Adipocyte (in vitro differentiated cells): Measurements from ENCODE around the gene TENM3.

Experiments
- DNase-seq: peaks from one replicate; pipeline ENCODE4 v3.0.0-alpha.2; 2015; ENCODE audit warnings: low read depth
- H3K27me3 ChIP-seq: replicated peaks from 2 replicates; pipeline ENCODE4 v1.7.0; 2013; ENCODE audit warnings: mild to moderate bottlenecking, low read length, moderate library complexity; ENCODE audit not compliant: control insufficient read depth, insufficient read depth
- H3K36me3 ChIP-seq: 2 replicates; pipeline ENCODE4 v1.7.0; 2013; ENCODE audit warnings: low read length, mild to moderate bottlenecking, moderate library complexity; ENCODE audit not compliant: control insufficient read depth, insufficient read depth, severe bottlenecking
- H3K4me1 ChIP-seq: 2 replicates; pipeline ENCODE4 v1.7.0; 2013; ENCODE audit warnings: mild to moderate bottlenecking, low read length, moderate library complexity; ENCODE audit not compliant: control insufficient read depth, insufficient read depth
- H3K4me3 ChIP-seq: 2 replicates; pipeline ENCODE4 v1.7.0; 2013; ENCODE audit warnings: mild to moderate bottlenecking, low read length, moderate library complexity
- H3K9ac ChIP-seq: 2 replicates; pipeline ENCODE4 v1.7.0; 2013; ENCODE audit warnings: mild to moderate bottlenecking, low read length, moderate library complexity
- H3K9me3 ChIP-seq: 2 replicates; pipeline ENCODE4 v1.7.0; 2013; ENCODE audit warnings: mild to moderate bottlenecking, low read length, moderate library complexity; ENCODE audit not compliant: control insufficient read depth

The TENM3 gene

GRCh38 chr4:182716192-182716591 lies 473.0 kb downstream of the TENM3 start:
- peaks cover 29% of the 10 kb centered on the region for H3K36me3 ChIP-seq
- DNase-seq, result no peak
- H3K9ac ChIP-seq, result no peak overlapping the region
- no peaks in the 10 kb centered on the region for H3K27me3 ChIP-seq
- no peak overlapping the region for H3K4me3 ChIP-seq
- H3K9me3 ChIP-seq, result no peaks in the 10 kb centered on the region
- H3K4me1 ChIP-seq, result no peaks in the 10 kb centered on the region

- H3K27me3 ChIP-seq, result no peaks in the 10 kb centered on the region
- no peak overlapping the region for H3K9ac ChIP-seq
- H3K36me3 ChIP-seq, result peaks cover 31% of the 10 kb centered on the region
- no peak overlapping the region for H3K4me3 ChIP-seq
- DNase-seq, result no peak
- H3K9me3 ChIP-seq, result no peaks in the 10 kb centered on the region
- no peaks in the 10 kb centered on the region for H3K4me1 ChIP-seq
These were observed 474.8 kb downstream of the TENM3 start for GRCh38 chr4:182717788-182718583.

GRCh38 chr4:182724414-182724813 lies 481.2 kb downstream of the TENM3 start:
- DNase-seq, result peak; percentile 39
- Histone ChIP-seq H3K4me3 (no peak overlapping the region), H3K4me1 (peaks cover 16% of the 10 kb centered on the region), H3K9me3 (no peaks in the 10 kb centered on the region), H3K36me3 (peaks cover 12% of the 10 kb centered on the region), H3K9ac (no peak overlapping the region), H3K27me3 (no peaks in the 10 kb centered on the region)

GRCh38 chr4:182729516-182729915 lies 486.3 kb downstream of the TENM3 start:
- H3K36me3 ChIP-seq, result peaks cover 34% of the 10 kb centered on the region
- H3K4me1 ChIP-seq, result peaks cover 7% of the 10 kb centered on the region
- H3K9me3 ChIP-seq, result no peaks in the 10 kb centered on the region
- H3K9ac ChIP-seq, result no peak overlapping the region
- no peaks in the 10 kb centered on the region for H3K27me3 ChIP-seq
- H3K4me3 ChIP-seq, result no peak overlapping the region
- no peak for DNase-seq

- no peak for DNase-seq
- Histone ChIP-seq H3K9me3 (no peaks in the 10 kb centered on the region), H3K4me3 (no peak overlapping the region), H3K36me3 (peaks cover 34% of the 10 kb centered on the region), H3K4me1 (no peaks in the 10 kb centered on the region), H3K27me3 (no peaks in the 10 kb centered on the region), H3K9ac (no peak overlapping the region)
These were observed 487.6 kb downstream of the TENM3 start for GRCh38 chr4:182730791-182731190.

GRCh38 chr4:182736207-182736606 lies 493.0 kb downstream of the TENM3 start:
- peaks cover 17% of the 10 kb centered on the region for H3K36me3 ChIP-seq
- H3K4me1 ChIP-seq, result no peaks in the 10 kb centered on the region
- H3K27me3 ChIP-seq, result no peaks in the 10 kb centered on the region
- no peak overlapping the region for H3K9ac ChIP-seq
- H3K4me3 ChIP-seq, result no peak overlapping the region
- no peak for DNase-seq
- H3K9me3 ChIP-seq, result no peaks in the 10 kb centered on the region

- Histone ChIP-seq H3K4me1 (no peaks in the 10 kb centered on the region), H3K9ac (no peak overlapping the region), H3K9me3 (no peaks in the 10 kb centered on the region), H3K4me3 (no peak overlapping the region), H3K27me3 (no peaks in the 10 kb centered on the region), H3K36me3 (peaks cover 13% of the 10 kb centered on the region)
- no peak for DNase-seq
These were observed 495.3 kb downstream of the TENM3 start for GRCh38 chr4:182738283-182739047.

GRCh38 chr4:182740256-182740655 lies 497.1 kb downstream of the TENM3 start:
- no peak for DNase-seq
- H3K9me3 ChIP-seq, result no peaks in the 10 kb centered on the region
- H3K36me3 ChIP-seq, result peaks cover 12% of the 10 kb centered on the region
- no peak overlapping the region for H3K9ac ChIP-seq
- no peaks in the 10 kb centered on the region for H3K4me1 ChIP-seq
- H3K27me3 ChIP-seq, result no peaks in the 10 kb centered on the region
- H3K4me3 ChIP-seq, result no peak overlapping the region

- Histone ChIP-seq H3K9me3 (no peaks in the 10 kb centered on the region), H3K27me3 (no peaks in the 10 kb centered on the region), H3K4me3 (no peak overlapping the region), H3K4me1 (no peaks in the 10 kb centered on the region), H3K9ac (no peak overlapping the region), H3K36me3 (peaks cover 13% of the 10 kb centered on the region)
- no peak for DNase-seq
These were observed 497.9 kb downstream of the TENM3 start for GRCh38 chr4:182741054-182741453.

- Histone ChIP-seq H3K4me3 (no peak overlapping the region), H3K9me3 (no peaks in the 10 kb centered on the region), H3K36me3 (peaks cover 14% of the 10 kb centered on the region), H3K4me1 (no peaks in the 10 kb centered on the region), H3K27me3 (no peaks in the 10 kb centered on the region), H3K9ac (no peak overlapping the region)
- DNase-seq, result no peak
These were observed 498.7 kb downstream of the TENM3 start for GRCh38 chr4:182741914-182742313.

- no peak overlapping the region for H3K4me3 ChIP-seq
- no peaks in the 10 kb centered on the region for H3K4me1 ChIP-seq
- no peak overlapping the region for H3K9ac ChIP-seq
- no peak for DNase-seq
- H3K27me3 ChIP-seq, result no peaks in the 10 kb centered on the region
- H3K9me3 ChIP-seq, result no peaks in the 10 kb centered on the region
- H3K36me3 ChIP-seq, result peaks cover 14% of the 10 kb centered on the region
These were observed 500.6 kb downstream of the TENM3 start for GRCh38 chr4:182743815-182744214.
